Glomerular visceral epithelial cell (primary cell): ENCODE data around the gene ZNF157.
"Not testable (repeated sequence)": the region's sequence is repeated elsewhere in the genome, so short reads cannot be mapped to it uniquely, and the experiment has no call there.

Experiments used
- DNase-seq: peaks from one replicate; pipeline ENCODE4 v3.0.0-alpha.2; 2016; ENCODE audit errors: extremely low spot score

Gene ZNF157

DNA sequence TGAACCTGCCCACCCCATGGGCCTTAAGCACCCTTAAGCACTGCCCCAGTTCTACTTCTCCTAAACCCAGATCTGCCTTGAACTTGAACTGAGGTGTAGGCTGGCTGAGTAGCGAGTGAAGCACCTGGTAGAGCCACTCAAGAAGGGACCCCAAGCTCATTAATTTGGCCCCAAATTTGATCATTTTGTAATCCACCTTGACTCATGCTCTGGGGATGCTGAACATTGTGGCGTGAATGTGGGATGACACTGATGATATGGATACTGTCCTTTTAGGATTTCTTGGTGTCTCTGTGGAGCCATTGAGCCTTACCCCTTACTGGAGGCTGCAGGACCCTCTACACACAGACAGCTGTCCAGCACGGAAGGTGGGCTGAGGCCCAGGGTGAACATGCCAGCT is at the start of gene ZNF157:
ZNF157 (plus strand) TSS at position 301 of the 400 bp plus-strand sequence; CDS start at position 392, 91 bp downstream.
- no peak for DNase-seq

DNA sequence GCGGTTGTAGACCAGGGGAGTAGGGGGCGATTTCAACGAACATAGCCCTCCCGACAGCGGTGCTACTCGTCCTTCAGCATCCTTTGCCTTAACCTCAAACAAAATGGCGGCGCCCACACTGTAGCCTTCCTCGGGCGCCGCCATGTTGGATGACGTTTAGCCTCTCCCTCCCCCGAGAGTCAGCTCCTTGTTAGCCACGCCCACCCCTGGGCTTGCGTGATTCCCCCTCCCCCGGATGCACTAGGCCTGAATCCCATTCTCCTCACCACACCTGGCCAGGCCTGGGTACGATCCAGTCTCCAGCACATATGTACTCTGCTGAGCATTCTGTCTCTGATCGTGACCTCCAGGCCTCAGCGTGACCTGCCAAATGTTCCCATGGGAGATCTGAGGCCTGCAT is 49.0 kb upstream of the ZNF157 start:
- no peak for DNase-seq

DNA sequence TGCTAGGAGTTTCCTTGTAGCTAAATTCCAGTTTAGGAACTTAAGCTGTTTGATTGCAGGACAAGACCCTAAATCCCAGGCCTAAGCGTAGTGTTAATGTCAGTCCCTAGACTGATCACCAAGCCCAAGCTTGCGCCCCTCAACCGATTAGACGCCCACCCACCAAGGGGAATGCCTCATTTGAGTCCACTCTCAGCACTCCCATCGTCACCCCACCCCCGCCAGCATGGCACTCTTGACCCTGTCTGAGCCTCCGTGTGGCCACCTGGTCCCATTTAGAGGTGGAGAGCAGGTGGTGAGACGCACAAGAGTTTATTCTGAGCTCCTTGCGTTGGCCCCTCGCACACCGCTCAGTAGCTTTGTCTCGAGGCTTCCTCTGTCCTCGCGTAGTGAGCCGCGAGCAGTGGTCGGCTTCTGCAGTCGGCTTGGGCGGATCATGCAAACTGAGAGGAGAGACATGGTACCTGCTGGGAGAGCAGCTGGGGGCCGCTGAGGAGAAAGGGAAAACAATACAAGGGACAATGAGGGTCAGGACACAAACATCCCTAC is 48.5 kb upstream of the ZNF157 start:
- DNase-seq: no peak

DNA sequence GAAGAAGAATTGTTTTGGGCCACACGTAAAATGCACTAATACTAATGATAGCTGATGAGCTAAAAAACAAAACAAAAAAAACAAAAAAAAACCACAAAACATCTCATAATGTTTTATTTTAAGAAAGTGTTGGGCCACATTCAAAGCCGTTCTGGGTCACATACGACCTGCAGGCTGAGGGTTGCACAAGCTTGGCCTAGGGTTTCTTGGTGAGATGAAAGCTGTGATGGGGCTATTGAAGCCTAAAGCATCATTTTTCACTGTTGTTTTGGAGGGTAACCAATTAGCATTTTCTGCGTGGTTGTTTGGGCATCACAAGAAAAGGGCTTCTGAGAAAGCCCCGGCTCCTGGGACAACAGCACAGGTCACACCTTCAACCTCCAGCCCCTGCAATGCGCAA is 42.5 kb upstream of the ZNF157 start:
- DNase-seq: no peak

DNA sequence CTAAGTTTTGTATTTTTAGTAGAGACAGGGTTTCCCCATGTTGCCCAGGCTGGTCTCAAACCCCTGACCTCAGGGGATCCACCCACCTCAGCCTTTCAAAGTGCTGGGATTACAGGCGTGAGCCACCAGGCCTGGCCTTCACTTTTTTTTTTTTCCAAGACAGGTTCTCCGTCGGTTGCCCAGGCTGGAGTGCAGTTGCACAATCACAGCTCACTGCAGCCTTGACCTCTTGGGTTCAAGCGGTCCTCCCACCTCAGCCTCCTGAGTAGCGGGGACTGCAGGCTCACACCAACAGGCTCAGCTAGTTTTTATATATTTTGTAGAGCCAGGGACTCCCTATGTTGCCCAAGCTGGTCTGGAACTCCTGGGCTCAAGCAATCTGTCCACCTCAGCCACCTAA is 37.6 kb upstream of the ZNF157 start:
- DNase-seq: not testable (repeated sequence)

DNA sequence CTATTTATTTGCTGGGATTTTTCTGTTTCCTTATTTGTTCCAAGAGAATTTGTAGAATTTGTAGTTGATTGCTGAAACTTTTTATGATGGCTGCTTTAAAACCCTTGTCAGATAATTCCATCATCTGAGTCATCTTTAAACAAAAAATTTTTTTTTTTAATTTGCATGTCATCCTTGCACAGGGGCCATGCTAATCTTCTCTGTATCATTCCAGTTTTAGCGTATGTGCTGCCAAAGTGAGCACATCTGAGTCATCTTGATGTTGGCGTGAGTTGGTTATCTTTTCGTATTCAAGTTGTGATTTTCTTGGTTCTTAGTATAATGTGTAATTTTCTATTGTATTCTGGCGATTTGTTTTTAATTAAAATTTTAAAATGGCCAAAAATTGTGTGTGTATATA is 18.7 kb upstream of the ZNF157 start:
- no peak for DNase-seq

DNA sequence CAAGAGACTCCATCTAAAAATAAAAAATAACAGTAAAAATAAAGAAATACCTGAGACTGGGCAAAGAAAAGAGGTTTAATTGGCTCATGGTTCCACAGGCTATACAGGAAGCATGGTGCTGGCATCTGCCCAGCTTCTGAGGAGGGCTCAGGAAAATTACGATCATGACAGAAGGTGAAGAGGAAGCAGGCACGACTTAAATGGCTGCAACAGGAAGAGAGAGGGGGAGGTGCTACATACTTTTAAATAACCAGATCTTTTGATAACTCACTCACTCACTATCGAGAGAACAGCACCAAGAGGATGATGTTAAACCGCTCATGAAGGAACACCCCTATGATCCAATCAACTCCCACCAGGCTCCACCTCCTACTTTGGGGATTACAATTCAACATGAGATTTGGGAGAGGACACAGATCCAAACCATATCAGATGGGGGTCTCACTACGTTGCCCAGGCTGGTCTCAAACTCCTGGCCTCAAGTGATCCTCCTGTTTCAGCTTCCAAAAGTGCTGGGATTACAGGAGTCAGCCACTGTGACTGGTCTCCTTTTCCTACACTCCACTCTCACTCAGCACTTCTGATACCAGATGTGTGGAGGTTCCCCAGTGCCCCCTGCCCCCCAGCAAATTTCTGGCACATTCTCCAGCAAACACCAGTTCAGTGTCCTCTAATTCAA is 11.9 kb upstream of the ZNF157 start:
- DNase-seq: no peak

DNA sequence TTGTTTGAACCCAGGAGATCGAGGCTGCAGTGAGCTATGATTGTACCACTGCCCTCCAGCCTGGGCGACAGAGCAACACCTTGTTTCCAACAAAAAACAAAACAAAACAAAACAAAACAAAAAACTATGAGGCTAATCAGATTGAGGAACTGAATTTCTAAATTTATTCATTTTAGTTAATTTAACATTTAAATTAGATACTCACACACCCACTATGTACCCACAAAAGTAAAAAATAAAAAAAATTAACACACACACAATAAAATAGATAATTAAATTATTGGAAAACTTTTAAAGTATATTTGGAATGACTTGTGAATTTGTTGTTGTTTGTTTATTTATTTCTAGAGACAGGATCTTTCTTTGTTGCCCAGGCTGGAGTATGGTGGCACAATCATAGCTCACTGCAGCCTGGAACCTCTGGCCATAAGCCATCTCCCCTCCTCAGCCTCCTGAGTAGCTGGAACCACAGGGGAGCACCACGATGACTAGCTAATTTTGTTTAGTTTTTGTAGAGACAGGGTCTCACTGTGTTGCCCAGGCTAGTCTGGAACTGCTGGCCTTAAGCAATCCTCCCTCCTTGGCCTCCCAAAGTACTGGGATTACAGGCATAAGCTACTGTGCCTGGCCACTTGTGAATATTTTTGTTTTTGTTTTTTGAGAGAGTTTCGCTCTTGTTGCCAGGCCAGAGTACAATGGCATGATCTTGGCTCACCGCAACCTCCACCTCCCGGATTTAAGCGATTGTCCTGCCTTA is 9.8 kb upstream of the ZNF157 start:
- DNase-seq: no peak

DNA sequence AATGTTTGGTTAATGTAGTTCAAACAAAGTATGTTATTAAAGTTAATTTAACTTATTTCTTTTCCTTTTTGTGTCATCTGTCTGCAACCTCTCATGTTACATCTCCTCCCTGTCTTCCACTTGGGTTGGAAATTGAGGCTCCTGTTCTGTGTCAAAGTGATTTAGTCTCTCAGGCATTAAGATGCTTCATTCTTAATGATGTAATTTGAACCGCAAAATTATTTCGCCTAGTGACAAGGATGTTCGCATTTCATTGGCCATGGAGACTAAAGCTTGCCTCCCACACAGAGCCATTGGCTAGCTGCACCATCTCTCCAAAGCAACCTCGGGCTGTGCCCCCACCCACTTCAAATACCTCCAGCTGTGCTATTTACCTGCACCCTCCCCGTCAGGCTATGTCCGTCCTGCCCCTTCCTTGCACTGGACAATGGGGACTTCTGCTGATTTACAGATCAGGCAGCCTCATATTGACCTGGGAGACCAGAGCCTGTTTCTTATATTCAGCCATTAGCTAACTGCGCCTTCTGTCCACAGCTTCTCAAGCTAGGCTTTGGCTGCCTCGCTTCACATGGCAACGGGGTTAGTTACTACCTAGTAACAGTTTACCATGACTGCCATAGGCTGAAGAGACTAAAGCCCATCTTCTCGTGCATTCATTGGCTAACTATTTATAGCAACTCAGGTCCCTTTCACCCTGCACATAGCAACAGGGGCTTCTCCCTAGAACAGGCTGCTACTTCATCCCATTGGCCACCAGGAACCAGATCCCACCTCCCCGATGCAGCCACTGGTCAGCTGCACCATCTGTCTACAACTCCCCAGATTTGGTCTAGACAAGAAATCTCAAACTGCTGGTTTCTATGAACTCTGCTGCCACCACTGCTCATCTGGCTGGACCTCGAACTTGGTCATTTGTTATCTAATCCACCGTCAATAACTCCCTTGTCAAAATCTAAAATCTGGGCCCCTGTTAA is 8.6 kb upstream of the ZNF157 start:
- peak; percentile 94 for DNase-seq

DNA sequence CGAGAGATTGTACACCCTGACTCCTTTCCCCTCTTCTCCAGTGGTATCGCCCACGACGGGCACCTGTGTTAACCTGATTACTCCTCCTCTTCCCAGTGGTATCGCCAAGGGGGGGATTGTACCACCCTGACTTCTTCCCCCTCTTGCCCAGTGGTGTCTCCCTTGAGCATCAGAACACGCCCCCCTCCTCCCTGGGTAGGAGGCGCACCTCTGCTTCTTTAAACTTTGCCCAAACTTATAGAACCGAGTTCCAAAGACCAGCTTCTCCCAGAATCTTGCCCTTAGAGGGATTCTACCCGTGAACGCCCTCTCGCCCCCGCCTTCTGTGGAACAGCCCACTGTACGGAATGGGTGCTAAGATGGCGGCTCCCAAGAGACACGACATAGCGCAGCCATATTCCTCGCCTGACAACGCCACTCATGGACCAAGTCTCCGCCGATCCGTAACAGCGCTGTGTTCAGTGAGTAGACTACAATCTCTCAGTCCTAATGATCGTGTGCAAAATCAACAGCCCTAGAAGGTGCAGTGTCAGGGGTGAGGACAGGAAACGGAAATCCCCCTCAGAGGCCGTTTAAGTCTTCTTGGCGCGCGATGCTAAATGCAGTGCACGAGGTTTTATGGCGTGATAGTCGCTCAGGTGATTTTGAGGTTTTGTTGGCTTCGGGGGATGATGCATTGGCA is 4.2 kb upstream of the ZNF157 start:
- DNase-seq: peak; percentile 69

DNA sequence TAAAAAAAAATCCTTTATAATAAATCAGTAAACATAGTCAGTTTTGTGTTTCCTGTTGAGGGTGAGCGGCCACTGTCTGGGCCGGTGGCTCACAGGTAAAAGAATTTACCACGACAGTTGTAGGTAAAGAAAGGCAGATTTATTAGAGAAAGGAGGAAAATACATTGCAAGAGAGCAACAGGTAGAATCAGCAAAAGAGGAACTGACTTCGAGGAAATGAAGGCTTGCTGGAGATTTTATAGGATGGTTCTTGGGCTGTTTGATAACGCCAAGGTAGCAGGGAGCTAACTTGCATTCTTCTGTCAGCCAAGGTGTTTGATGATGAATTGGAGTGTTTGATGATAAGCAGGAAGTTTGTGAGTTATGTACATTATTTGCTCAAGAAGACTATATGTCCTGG is 2.8 kb downstream of the ZNF157 start:
- DNase-seq: no peak

DNA sequence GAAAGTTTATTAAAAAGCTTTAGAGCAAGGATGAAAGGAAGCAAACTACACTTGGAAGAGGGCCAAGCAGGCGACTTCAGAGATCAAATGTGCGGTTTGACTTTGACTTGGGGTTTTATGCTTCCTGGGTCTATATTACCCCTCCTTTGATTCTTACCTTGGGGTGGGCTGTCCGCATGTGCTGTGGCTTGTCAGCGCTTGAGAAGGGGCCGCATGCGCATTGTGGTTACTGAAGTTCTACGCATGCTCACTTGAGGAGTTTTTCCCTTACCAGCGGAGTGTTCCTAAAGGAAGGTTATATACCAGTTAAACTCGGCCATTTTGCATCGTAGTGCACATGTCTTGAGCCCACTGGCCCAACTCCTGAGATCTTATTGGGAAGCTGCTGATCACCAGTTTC is 9.9 kb downstream of the ZNF157 start:
- DNase-seq: no peak

DNA sequence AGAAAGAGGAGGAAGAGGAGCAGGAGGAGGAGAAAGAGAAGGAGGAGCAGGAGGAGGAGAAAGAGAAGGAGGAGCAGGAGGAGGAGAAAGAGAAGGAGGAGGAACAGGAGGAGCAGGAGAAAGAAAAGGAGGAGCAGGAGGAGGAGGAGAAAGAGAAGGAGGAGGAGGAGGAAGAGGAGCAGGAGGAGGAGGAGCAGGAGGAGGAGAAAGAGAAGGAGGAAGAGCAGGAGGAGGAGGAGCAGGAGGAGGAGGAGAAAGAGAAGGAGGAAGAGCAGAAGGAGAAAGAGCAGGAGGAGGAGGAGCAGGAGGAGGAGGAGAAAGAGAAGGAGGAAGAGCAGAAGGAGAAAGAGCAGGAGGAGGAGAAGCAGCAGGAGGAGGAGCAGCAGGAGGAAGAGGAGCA is 10.5 kb downstream of the ZNF157 start:
- DNase-seq: not testable (repeated sequence)

DNA sequence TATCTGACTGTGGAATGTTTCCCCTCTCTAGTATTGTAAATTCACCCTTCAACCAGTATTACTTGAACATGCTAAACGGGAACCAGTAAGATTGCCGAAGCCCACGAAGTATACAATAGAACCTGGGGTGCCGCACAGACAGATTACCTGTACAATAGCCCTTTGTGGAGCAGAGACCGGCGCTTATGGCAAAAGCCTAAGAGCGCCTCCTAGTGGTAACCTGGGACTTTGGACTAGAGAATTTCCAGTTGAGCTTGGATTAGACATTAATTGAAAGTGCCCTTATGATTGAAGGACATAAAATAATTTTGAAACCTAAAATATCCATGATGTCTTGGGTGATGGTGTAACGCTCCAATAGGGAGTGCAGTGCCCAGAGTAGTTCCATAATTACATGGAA is 14.1 kb downstream of the ZNF157 start:
- peak; percentile 48 for DNase-seq

DNA sequence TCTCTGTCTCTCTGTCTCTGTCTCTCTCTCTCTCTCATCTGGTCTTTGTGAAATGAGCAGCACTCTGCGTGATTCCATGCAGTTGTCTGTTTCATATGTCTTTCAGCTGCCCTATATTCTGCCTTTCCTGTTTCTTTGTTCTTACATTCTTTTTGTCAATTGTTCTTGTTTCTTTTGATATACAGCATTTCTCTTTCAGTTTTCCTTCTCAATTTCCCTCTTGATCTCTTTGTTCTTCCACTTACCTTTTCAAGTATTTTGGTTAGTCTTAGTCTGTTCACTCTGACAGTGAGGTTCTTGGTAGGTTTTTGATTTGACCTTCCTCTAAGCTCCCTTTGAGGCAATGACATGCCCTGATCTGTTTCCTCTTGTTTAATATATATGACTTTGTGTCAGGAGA is 20.4 kb downstream of the ZNF157 start:
- no peak for DNase-seq

DNA sequence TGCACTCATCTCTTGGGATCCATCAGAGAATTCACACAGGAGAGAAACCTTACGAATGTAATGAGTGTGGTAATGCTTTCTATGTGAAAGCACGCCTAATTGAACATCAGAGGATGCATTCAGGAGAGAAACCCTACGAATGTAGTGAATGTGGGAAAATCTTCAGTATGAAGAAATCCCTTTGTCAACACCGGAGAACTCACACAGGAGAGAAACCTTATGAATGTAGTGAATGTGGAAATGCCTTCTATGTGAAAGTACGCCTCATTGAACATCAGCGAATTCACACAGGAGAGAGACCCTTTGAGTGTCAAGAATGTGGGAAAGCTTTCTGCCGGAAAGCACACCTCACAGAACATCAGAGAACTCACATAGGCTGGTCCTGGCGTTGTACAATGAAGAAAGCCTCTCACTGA is 42.8 kb downstream of the ZNF157 start:
- no peak for DNase-seq

DNA sequence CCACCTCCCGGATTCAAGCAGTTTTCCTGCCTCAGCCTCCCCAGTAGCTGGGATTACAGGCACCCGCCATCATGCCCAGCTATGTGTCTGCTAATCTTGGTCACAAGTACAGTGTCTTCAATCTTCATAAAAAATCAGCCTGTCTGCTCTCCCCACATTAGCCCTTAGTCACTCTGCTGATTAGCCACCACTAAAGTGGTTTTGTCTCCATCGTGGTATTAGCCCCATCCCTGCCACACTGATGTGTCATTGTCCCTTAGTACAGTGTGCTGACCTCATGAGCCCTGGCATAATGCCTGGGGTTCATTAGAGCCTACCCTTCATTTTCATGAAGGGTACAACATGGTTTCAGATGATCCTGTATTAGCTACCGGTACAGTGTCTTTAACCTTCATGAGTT is 49.9 kb downstream of the ZNF157 start:
- no peak for DNase-seq

DNA sequence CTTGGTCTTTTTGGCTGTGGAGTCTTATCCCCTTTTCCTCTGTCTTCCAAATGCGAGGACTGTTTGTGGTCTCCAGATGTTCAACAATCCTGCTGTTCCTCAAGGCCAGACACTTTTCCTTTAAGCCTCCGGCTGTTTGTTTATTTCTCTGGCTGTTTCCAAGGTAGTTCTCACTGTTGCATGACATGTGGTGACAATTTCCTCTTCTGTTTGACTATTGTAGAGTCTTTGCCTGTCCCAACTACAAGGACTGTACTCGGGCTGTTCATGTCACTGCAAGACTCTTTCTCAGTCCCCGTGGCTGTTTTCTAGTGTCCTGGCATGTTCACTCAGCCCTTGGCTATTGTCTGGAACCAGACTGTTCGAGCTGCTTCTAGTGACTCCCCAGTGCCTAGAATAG is 50.6 kb downstream of the ZNF157 start:
- no peak for DNase-seq

DNA sequence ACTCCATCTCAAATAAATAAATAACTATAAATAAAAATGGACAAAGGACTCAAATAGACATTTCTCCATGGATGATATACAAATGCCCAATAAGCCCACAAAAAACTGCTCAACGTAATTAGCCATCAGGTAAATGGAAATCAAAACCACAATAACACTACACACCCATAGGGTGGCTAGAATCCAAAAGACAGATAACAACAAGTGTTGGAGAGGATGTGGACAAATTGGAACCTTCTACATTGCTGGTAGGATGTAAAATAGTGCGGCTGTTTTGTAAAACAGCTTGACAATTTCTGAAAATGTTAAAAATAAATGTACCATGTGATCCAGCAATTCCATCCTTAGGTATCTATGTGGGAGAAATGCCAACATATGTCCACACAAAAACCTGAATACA is 52.1 kb downstream of the ZNF157 start:
- DNase-seq: no peak

DNA sequence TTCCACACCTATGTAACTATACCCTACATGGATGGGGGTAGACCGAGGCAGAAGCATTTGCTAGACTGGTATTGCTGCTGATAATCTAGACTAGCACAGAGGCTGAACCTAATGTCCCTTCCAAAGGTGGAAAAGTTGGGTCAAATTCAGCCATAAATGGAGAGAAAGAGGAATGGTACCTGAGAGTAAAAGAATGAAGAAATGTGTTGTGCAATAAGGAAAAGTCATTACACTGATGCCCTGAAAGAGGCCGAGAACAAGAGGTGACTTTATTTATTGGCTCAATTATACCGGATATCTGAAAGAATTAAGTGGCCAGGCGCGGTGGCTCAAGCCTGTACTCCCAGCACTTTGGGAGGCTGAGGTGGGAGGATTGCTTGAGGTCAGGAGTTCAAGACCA is 60.5 kb downstream of the ZNF157 start:
- no peak for DNase-seq

DNA sequence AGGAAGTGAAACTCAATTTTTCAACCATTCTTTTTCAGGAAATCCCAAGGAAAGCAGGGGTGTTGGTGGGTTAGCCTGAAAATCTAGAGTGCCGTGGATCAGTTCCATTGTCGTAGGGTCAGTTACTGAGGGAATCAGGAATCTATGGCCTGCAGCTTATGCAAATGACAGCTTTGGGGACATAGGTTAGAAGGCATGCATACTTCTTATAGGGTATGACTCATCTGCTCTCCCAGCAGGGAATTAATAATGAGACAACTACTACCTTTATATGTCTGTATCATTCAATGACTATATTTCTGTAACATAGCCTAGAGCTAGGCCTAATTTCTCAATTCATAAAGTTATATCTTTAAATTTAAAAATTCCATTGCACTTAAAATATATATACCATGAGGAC is 76.1 kb downstream of the ZNF157 start:
- no peak for DNase-seq
